NCI-H1930 (cell line): ENCODE results near the gene LAMA5.

Source experiments
- DNase-seq, 2 experiments: peaks; one replicate each; lab custom pipeline; 2025; lab: John Stamatoyannopoulos, UW

Gene LAMA5

DNA sequence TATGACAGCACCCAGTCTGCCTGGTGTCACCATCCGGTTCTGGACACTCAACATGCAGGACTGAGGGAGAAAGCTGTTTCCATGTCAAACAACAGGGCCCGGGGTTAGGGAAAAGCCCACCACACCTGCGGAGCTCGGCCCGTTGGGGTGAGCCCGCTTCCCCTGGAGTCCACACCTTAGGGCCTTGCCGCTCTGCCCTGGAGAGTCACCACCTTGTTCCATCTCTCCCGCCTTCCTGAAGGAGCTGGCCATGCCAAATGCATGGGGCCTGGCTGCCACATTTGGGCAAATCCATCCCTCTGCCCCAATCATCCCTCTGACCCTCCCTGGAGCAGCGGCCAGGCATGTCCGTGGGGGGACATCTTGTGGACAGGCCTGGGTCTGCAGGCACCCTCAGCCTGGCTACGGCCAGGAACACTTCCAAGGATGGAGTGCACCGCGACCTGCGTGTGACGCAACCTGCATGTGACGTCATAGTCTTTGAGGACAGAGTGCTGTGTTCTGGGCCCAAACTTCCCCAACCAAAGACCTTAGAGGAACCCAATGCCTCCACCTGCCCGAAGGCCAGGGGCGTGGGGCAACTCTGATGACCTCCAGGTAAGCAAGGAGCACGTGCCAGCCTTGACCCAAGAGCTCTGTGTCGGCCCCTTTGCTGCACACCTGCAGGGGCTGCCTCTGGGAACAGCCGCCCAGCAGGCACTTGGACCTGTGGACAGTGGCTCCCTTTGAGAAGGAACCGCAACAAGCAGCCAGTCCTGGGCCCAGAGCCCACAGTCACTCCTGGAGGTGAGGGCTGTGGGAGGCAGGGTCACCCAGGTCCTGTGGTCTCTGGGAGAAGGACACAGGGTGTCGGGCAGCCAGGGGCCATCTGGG lies 38.2 kb upstream of the LAMA5 start:
- DNase-seq, result no peak

DNA sequence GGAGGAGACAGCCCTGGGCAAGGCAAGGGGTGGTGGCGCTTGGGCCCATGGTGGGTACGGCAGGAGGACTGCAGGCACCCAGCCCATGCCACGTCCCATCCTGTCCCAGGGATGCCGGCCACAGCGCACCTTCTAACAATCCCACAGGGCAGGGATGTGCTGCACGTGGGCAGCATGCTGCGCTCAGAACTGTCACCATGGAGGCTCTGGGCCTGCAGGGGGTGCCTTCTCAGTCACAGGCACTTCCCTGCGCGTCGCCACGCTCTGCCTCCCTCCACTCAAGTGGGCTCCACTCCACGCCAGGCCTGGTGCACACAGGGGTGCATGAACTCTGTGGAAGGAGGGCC lies 37.6 kb upstream of the LAMA5 start:
- no peak for DNase-seq

DNA sequence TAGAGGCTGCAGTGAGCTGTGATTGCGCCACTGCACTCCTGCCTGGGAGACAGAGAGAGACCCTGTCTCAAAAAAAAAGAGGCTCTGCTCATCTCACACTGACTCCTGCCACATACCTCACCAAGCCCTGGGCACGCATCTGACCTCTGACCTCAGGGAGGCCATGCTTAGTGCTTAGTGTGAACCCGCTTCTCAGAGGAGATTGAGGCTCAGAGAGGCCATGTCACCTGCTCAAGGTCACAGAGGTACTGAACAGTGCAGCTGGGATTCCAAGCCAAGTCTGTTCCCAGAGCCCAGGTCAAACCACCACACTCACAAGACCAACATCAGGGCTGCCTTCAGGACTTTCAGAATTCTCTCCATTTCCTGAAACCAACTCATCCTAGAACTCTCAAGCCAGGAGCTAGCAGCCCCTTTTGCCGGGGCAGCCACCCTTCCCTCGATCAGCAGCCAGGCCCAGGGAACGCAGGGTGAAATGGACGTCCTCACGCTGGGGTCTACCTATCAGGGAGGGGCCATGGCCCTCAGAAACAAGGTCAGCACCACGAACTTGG lies 37.1 kb upstream of the LAMA5 start:
- DNase-seq, result no peak

DNA sequence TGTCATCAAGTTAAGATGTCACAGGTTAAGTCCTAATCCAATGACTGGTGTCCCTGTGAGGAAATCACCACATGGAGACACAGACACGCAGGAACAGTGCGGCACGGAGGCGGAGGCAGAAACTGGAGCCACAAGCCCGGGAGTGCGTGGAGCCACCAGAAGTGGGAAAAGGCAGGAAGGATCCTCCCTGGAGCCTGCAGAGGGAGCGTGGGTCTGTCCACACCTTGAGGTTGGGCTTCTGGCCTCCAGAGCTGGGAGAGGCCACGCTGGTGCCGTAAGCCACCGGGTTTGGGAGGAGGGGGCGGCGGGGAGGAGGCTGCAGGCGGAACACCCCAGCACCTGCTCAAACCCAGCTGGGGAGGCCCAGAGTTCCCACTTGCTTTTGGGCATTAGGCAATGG lies 36.2 kb upstream of the LAMA5 start:
- DNase-seq, result no peak

DNA sequence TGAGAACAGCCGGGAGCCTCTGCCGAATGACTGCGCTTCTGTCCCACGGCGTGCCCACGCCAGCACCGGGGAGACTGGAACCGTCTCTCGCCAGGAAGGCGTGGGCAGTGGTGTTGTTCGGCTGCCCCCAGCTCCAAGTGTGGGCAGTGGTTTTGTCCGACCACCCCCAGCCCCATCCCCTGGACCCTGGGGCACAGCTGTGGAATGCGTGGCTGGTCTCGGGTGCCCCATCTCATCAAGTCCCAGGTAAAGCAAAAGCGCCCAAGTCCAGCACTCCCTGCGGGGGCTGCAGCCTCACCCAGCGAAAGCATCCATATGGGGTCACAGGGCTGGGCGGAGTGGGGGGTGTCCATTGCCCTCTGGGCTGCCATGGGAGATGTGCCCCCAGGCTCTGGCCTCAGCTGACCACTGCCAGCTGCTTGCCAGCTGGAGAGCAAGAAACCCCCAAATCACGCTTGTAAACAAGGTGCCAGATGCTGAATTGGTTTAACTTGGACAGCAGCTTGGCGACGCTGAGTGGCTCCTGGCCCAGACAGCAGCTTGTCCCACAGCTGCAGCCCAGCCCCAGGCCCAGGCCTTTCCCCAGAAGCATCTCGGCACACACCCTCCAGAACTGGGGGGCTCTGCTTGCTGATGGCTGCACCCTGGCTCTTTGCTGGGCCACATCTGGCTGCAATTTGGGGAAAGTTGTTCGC lies 35.5 kb upstream of the LAMA5 start:
- DNase-seq, result no peak

DNA sequence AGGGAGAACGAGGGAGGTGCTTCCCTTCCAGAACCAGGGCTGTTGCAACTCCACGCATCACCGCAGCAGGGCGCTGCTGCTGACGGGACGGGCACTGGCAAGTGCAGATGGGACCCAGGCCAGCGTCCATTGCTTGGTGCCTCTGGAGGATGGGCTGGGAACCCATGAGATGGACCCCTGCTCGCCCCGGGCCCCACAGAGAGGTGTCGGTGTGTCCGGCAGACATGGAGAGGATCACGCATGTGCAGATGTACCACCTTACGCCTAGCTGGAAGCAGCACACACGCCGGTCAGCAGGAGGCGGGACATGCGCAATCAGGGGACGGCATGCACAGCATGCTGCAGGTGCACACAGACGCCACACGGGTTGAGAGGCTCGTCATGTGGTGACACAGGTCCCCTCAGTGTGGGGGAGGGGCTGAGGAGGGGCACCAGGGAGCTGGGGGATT lies 34.2 kb upstream of the LAMA5 start:
- DNase-seq, result no peak

DNA sequence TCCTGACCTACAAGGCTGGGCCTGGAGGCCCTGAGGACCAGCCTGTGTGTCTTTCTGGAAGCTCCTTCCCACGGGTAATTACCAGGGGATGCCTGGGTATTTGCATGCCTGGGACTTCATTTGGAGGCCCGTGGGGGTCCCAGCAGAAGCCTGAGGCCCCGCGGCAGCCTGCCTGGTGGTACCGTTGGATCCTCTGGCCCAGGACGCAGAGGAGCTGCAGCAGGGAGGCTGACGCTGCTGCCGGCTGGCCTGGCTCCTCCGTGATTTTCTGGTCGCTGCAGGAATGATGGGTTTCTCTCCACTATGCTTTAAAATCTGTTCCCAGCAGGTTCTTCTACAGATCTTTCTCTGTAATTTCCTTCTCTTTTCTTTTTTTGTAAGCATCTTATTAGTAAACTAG lies 33.4 kb upstream of the LAMA5 start:
- no peak for DNase-seq

DNA sequence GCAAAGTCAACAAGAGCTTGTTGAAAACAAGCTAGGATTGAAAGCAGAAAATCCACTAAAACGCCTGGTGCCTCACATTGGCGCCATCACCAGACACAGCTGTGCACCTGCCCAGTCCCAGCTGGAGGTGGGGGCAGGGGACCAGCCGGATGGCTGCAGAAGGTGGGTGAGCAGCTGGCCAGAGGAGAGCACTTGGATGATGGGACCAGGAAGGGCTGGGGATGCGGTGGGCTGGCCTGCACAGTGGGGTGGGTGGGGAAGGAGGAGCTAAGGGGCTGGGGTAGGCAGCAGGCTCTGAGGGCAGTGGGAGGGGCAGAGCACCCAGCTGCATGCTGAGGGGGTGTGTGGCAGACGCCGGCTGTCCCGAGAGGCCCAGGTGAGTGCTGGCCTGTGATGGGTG lies 32.9 kb upstream of the LAMA5 start:
- no peak for DNase-seq

DNA sequence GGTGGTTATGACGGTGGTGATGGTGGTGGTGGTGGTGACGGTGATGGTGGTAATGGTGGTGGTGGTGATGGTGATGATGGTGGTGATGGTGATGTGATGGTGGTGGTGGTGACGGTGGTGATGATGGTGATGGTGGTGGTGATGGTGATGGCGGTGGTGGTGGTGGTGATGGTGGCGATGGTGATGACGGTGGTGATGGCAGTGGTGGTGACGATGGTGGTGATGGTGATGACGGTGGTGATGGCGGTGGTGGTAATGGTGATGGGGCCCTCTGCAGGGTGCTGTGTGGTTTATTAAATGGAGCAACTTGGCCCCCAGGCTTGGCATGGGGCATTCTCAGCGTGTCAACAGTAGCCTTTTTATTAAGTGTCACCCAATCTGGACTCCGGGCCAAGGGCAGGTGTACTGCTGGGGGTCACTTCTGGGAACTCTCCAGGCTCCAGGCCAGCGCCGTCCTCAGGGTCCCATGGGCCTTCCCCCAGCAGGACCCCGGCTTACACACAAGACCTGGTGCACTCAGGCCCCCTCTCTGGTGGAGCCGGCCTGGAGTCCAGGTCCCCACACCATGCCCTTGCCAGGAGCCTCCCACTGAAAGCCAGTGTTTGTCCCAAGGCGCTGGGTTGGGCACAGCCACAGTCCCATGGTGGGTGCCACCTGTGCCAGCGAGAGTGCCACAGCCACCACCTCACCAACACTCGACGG lies 31.2 kb upstream of the LAMA5 start:
- DNase-seq, result no peak

DNA sequence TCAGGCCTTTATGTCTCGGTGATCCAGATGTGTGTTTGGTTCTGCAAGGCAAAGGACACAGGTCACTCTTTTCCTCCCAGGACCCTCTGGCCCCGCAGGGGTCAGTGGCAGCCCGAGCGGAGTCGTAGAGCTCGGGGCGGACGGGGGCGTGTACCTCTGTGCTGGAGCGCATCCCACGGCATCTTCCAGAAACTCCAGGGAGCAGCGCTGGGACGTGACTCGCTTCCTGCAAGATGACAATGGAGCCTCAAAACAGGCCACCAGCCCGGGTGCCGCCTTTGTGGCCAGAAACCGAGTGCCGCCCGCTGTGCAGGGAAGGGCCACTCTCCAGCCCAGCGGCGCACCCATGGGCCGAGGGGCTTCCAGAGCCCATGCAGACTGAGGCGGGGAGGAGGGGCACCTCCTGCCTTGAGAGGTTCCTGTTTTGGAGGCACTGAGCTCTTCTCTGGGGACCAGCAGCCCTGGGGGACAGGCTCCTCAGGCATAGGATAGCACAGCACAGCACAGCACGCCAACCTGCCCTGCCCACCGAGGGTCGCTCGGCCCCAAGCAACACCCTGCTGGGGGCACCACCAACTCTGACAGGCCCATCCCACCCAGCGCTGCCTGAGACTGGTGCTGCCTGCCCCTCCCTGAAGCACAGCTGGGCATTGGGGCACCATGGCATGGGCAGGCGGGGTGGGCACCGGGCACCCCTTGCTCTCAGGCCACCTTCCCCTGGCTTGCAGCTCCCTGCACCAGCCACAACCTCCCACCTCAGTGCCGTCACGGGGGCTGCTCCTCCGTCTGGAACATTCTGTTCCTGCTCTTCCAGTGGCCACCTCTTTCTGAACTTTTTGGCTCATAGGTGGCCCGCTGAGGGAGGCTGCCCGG lies 29.5 kb upstream of the LAMA5 start:
- no peak for DNase-seq

DNA sequence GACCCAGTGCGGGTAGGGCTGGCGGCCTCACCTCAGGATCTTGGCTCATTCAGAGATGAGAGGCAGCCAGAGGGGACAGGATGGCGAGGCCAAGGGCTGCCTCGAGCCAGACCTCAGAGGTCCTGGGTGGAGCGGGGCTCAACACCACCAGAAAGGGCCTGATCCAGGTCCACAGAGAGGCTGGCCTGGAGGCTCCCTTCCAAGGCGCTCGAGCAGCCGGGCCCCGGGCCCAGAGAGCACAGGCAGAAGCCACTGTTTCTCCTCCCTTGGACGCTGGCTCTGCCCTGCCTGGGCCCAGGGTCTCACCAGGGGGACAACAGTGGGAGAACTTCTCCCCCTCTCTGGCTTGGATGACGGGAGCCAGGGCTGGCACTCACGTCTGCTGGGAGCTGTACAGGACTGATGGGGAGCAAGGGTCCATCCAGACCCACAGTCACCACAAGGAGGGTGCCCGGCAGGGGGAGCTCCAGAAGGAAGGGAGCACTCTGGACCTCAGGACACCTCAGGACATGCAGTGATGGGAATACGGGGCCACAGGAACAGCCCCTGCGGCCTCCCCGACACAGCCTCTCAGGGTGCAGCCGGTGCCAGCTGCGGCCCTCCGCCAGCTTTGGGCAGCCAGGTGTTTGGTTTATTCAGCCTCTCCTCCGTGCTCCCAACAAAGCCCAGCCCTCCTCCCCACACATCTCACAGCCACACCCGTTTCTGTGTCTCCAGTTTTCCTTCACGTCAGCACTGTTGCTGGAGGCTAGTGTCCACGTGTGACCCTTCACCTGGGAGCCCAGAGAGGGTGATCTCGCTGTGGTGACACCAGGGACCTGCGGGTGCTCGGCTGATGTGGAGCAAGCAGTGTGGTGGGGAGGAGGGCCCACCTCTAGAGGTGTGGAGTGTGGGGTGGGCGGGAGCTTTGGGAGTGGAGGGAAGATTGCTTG lies 28.5 kb upstream of the LAMA5 start:
- DNase-seq, result no peak

DNA sequence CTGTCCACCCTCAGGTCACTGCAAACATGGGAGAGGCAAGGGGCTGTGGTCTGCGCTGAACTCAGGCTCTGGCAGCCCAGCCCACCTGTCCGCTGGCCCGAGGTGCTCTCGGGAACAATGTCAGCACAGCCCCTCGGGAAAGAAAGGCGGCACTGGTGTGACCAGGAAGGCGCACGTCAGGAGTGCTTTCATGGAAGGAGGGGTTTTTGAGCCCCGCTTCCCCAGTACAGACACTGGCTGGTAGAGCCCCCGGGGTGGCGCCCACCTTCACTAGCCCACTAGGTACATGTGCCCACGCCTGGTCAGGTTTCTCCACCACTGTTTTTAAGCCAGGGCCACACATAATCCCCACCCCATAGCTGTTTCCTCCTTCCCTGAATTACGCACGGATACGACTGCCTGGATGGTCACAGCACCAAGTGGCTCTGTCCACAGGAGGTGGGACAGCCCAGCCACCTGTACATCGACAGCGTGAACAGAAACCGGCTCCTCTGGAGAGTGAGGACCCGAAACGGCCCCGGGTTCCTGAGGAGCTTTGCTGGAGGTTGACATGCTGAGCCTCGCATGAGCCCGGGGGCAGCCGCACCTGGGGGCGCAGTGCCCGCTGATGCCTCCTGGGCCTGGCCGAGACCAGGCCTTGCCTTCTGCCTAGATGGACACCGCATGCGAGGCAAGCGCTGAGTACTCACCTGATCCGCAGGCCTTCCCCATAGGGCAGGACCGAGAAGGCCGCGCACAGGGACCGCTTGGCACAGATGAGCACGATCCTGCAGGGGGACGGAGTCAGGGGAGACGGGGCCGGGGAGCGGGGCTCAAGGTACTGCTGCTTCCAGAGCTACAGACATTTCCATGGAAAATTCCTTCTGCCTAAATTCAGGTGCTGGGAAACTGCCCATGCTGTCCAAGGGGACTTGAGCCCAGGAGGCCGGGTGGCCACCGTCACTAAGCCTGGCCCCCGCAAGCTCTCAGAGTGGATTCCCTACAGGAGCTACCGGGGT lies 27.4 kb upstream of the LAMA5 start:
- no peak for DNase-seq

DNA sequence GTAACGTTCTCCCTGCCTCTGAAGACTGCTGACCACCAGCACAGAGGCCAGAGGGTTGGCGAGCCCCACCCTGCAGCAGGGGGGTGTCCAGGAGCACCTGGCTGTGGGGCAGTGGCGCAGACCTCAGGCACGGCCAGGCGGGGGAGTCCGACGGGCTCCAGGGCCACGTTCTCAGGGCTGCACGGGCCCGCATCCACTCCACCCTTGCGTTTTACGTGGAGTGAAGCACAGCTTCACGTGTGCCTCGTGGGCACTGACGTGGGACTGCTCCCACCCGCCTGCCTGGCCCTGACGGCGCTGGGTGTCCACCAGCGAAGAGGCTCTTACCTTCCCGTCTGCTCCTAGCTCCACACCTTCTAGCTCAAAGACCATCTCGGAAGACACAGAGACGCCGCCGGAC lies 26.7 kb upstream of the LAMA5 start:
- no peak for DNase-seq

DNA sequence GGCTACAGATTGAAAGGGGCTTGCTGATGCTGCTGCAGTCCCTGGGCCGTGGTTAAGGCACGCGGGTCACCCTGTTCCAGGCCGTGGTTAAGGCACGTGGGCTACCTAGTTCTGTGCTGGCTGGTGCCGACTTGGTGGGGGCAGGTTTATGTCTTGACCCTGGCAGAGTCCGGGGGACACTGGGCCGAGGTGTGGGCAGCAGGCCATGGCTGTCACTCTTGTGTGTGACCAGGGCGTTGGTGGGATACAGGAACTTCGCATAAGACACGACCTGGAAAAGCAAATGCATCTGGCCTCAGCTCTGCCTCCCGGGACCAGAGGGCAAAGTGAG lies 26.2 kb upstream of the LAMA5 start:
- DNase-seq, result no peak

DNA sequence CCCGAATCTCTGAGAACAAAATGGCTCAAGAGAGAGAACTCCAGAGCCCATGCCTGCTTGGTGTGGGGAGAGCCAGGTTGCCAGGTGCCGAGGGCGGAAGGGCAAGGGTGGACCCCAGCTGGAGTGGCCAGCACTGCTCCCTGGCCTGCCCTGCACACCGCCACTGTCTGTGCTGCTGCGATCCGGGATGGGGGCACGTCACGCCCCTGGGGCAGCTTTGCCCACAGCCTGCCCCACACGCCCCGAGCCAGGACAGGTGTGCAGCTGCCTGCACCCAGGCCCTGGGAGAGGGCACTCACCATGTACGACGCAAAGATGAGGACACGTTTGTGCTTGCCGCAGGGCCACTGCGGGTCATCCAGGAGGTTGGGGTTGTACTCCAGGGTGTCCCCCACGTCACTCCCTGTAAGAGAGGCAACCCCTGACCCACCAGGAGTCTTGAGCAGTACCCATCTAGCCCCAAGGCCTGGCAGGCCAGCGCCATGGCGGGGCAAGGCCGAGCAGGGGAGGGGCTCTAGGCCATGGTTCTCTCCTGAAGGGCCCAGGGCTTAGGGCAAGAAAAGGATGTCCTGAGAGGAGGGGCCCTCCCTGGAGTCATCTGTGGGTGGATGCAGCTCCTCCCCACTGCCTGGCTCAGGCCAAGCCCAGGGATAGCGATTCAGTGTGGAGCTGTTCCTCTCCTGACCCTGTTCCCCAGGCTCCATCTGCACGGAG lies 25.7 kb upstream of the LAMA5 start:
- no peak for DNase-seq

DNA sequence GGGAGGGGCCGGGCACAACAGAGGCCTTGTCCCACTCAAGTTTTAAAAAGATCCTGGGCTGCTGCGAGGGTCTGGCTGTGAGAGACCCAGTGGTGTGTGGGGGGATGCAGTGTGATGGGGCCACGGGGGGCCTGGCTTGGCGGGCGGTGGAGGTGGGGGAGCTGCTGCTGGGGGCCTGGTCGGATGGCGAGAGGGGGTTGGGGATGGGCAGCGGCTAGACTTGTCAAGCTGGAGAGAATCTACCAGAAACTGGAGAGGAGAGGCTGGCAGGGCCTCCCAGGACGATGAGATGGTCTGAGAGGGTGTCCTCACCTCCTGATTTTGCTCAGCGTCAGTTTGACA lies 24.9 kb upstream of the LAMA5 start:
- DNase-seq, result no peak

DNA sequence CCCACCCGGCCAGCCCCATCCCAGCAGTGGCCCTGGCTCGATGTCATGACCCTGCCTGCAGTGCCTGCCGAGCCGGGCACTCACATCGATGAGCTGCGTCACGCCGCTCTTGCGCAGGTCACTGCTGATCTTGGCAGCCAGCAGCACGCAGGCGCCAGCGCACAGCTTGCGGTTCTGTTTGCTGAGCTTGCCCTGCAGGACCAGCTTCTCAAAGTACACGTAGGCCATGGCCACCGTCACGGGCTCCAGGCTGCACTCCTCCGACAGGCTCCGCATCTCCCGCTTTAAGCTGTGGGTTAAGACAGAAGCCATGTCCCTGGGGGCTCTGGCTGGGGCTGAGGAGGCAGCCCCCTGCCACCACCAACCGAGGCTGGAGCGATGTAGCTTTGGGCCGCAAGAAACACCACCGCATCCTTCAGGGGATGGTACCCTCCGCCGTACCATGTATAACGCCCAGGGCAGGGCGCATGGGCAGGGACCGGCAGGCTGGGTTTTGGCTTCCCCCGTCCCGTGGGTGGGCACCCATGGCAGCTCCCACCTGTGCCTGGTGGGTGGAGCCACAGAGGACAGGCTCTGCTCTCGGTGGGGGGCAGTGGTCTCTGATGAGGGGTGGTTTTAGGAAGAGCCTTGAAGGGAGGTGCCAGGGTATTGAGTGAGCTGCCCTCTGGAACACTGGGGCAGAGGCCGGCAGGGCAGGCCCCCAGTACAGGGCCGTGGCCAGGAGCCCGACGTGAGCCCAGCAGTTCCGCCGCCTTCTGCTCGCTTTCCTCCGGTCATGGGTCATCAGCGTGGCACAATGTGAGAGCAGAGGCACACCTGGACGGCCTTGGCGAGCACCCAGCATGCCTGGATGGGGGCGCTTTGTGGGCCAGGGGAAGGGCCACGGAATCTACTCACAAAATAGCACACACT lies 24.3 kb upstream of the LAMA5 start:
- DNase-seq, result no peak
